ENCODE data around the gene POU3F1. TPM values are rescaled to one million over a fixed set of nuclear protein-coding genes. Genes with fewer than 3 reads are reported as not detected.

The POU3F1 gene
- total RNA-seq, 1 donor, result under 0.01 TPM

DNA sequence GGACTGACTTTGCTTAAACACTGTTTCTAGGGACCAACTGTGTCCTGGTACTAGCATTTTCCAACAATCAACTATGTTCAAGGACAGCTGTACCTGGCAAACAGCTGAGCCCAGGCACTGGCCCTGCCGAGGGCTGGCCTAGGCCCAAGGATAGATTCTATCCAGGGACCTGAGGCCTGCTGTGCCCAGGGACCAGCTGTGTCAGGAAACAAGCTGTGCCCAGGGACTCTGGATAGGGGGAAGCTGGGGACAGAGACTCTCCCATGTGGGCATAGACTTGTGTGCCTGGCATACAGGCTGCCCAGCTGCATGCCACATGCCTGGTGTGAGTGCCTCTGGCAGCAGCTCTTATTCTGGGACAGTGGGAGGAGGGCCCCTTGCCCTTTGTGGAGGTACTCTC, 38.1 kb upstream of the POU3F1 start:
- Histone ChIP-seq H3K9me3 (ENCODE audit: low read depth, low read length) (no peaks in the 10 kb centered on the region), H4K20me1 (ENCODE audit: insufficient read depth, low read length) (no peaks in the 10 kb centered on the region), H3K27ac (ENCODE audit: low read depth, low read length) (no peak overlapping the region), H3K4me1 (ENCODE audit: insufficient read depth, low read length) (no peaks in the 10 kb centered on the region), H3K4me2 (ENCODE audit: insufficient read depth, low read length) (no peak overlapping the region), H2AFZ (ENCODE audit: low read length) (no peak overlapping the region), H3K36me3 (ENCODE audit: insufficient read depth, low read length) (no peaks in the 10 kb centered on the region), H3K4me3 (ENCODE audit: insufficient read depth, low read length) (no peak overlapping the region), H3K79me2 (ENCODE audit: insufficient read depth, low read length) (no peaks in the 10 kb centered on the region), H3K27me3 (ENCODE audit: insufficient read depth, low read length) (no peaks in the 10 kb centered on the region)
- TF ChIP-seq, protein P1, sequence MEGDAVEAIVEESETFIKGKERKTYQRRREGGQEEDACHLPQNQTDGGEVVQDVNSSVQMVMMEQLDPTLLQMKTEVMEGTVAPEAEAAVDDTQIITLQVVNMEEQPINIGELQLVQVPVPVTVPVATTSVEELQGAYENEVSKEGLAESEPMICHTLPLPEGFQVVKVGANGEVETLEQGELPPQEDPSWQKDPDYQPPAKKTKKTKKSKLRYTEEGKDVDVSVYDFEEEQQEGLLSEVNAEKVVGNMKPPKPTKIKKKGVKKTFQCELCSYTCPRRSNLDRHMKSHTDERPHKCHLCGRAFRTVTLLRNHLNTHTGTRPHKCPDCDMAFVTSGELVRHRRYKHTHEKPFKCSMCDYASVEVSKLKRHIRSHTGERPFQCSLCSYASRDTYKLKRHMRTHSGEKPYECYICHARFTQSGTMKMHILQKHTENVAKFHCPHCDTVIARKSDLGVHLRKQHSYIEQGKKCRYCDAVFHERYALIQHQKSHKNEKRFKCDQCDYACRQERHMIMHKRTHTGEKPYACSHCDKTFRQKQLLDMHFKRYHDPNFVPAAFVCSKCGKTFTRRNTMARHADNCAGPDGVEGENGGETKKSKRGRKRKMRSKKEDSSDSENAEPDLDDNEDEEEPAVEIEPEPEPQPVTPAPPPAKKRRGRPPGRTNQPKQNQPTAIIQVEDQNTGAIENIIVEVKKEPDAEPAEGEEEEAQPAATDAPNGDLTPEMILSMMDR (IDR thresholded peaks at IDR 0.05; ENCODE audit: extremely low read depth, low read depth, low read length), result no peak
- no peak for DNase-seq (ENCODE audit: insufficient read length, low spot score, missing footprints)

DNA sequence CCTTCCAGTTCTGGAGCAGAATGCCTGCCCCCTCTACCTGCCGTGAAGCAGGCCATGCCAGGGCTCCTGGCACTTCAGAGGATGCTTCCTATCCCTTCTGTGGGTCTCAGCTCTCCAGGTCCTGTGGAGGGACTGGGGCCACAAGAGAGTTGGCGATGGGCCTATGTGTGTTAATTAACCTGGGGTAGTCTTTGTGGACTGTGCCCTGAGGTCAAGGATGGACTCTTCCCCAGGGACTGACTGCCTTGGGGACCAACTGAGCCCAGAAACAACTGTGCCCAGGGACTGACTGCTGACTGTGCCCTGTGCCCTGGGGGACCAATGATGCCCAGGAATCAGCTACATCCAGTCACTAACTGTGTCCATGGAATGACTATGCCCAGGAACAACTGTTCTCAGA, 37.5 kb upstream of the POU3F1 start:
- DNase-seq (ENCODE audit: insufficient read length, low spot score, missing footprints), result no peak
- H3K27me3 ChIP-seq (ENCODE audit: insufficient read depth, low read length), result no peaks in the 10 kb centered on the region
- no peaks in the 10 kb centered on the region for H4K20me1 ChIP-seq (ENCODE audit: insufficient read depth, low read length)
- H3K27ac ChIP-seq (ENCODE audit: low read depth, low read length), result no peak overlapping the region
- no peak overlapping the region for H3K4me3 ChIP-seq (ENCODE audit: insufficient read depth, low read length)
- no peaks in the 10 kb centered on the region for H3K4me1 ChIP-seq (ENCODE audit: insufficient read depth, low read length)
- H3K36me3 ChIP-seq (ENCODE audit: insufficient read depth, low read length), result no peaks in the 10 kb centered on the region
- H3K4me2 ChIP-seq (ENCODE audit: insufficient read depth, low read length), result no peak overlapping the region
- TF ChIP-seq, protein P1 (IDR thresholded peaks at IDR 0.05; ENCODE audit: extremely low read depth, low read depth, low read length), result no peak
- no peak overlapping the region for H2AFZ ChIP-seq (ENCODE audit: low read length)
- H3K79me2 ChIP-seq (ENCODE audit: insufficient read depth, low read length), result no peaks in the 10 kb centered on the region
- H3K9me3 ChIP-seq (ENCODE audit: low read depth, low read length), result no peaks in the 10 kb centered on the region

DNA sequence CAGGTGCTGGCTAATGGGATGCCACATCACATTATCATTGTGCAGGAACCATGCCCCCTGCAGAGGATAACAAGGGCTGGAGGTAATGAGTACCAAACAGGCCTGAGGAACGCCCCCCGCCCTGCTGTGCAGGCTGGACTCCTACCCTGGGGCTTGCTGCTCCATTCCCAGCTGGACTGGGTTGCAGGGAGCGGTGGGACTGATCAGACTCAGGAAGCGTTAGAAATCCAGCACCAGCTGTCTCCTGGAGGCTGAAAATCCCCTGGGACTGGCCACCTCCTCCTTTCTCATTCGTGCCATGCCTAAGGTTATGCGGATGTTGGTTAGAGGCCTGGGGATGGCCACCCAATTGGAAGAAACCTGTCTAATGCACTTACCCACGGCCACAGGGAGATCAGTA, 36.9 kb upstream of the POU3F1 start:
- no peak for DNase-seq (ENCODE audit: insufficient read length, low spot score, missing footprints)
- Histone ChIP-seq H4K20me1 (ENCODE audit: insufficient read depth, low read length) (no peaks in the 10 kb centered on the region), H3K4me3 (ENCODE audit: insufficient read depth, low read length) (no peak overlapping the region), H3K36me3 (ENCODE audit: insufficient read depth, low read length) (no peaks in the 10 kb centered on the region), H3K9me3 (ENCODE audit: low read depth, low read length) (no peaks in the 10 kb centered on the region), H2AFZ (ENCODE audit: low read length) (no peak overlapping the region), H3K4me2 (ENCODE audit: insufficient read depth, low read length) (no peak overlapping the region), H3K79me2 (ENCODE audit: insufficient read depth, low read length) (no peaks in the 10 kb centered on the region), H3K4me1 (ENCODE audit: insufficient read depth, low read length) (no peaks in the 10 kb centered on the region), H3K27ac (ENCODE audit: low read depth, low read length) (no peak overlapping the region), H3K27me3 (ENCODE audit: insufficient read depth, low read length) (no peaks in the 10 kb centered on the region)
- TF ChIP-seq, protein P1 (IDR thresholded peaks at IDR 0.05; ENCODE audit: extremely low read depth, low read depth, low read length), result no peak

DNA sequence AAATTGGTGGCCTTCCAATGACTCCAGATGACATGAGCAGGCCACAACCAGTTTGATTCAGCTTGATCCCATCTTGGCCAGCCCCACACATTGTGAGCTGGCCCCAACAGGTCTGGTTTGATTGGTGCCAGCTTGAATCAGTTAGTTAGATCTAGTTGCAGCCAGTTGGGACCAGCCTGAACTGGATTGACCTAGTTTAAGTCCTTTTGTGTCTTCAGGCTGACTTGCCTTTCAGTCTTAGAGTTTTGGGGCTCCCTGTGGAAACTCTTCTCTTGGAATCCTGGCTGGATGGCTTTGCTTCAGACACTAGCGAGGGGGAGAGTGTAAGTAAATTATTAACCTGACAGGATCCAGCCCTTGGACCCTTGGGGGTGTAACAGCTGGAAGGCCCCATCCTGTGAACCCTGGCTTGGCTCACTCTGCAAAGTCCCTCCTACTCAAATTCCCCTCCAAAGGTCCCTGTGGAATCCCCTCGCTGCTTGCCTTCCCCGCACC, 36.2 kb upstream of the POU3F1 start:
- H3K36me3 ChIP-seq (ENCODE audit: insufficient read depth, low read length), result no peaks in the 10 kb centered on the region
- no peaks in the 10 kb centered on the region for H3K4me1 ChIP-seq (ENCODE audit: insufficient read depth, low read length)
- no peaks in the 10 kb centered on the region for H3K79me2 ChIP-seq (ENCODE audit: insufficient read depth, low read length)
- H4K20me1 ChIP-seq (ENCODE audit: insufficient read depth, low read length), result no peaks in the 10 kb centered on the region
- no peak for DNase-seq (ENCODE audit: insufficient read length, low spot score, missing footprints)
- H3K27me3 ChIP-seq (ENCODE audit: insufficient read depth, low read length), result no peaks in the 10 kb centered on the region
- TF ChIP-seq, protein P1 (IDR thresholded peaks at IDR 0.05; ENCODE audit: extremely low read depth, low read depth, low read length), result no peak
- H2AFZ ChIP-seq (ENCODE audit: low read length), result no peak overlapping the region
- H3K9me3 ChIP-seq (ENCODE audit: low read depth, low read length), result no peaks in the 10 kb centered on the region
- H3K27ac ChIP-seq (ENCODE audit: low read depth, low read length), result no peak overlapping the region
- H3K4me3 ChIP-seq (ENCODE audit: insufficient read depth, low read length), result no peak overlapping the region
- no peak overlapping the region for H3K4me2 ChIP-seq (ENCODE audit: insufficient read depth, low read length)

All from osteoblast (primary cell).